T47D (cell line): ENCODE measurements around the gene UNC13B.

Experiments
- DNase-seq, 2 experiments: peaks; one replicate each; pipeline versions ENCODE4 v3.0.0 to v3.0.0-alpha.2; 2011 to 2012; ENCODE audit warnings: low read depth in 1 of 2, low spot score in 1 of 2
- JUND ChIP-seq: IDR thresholded peaks from 2 replicates; pipeline ENCODE4 v1.6.1; 2012; ENCODE audit warnings: low read depth
- in situ Hi-C: cut with HindIII; loops from 2 replicates; pipeline ENCODE4 v1.10.0; 2016; ENCODE audit warnings: low sequenced_read_pairs, low pct_unique_long_range_greater_than_20kb

The UNC13B gene

GRCh38 chr9:35161713-35162604 lies at the start of gene UNC13B:
UNC13B (plus strand) TSS chr9:35162009; CDS start chr9:35162284, 275 bp downstream.
- in situ Hi-C loops: no loop called here
- TF ChIP-seq JUND: no peak
- DNase-seq: peak; percentile 91 to 94

- in situ Hi-C loops: no loop called here
- no peak for TF ChIP-seq JUND
- DNase-seq: no peak
Measured at GRCh38 chr9:35112257-35113020, 49.4 kb upstream of the UNC13B start.

GRCh38 chr9:35114113-35114839 lies 47.5 kb upstream of the UNC13B start:
- in situ Hi-C loops: no loop called here
- TF ChIP-seq JUND: no peak
- DNase-seq: peak in 1 of 2 experiments; percentile 81

- DNase-seq: no peak
- in situ Hi-C loops: no loop called here
- no peak for TF ChIP-seq JUND
Measured at GRCh38 chr9:35114840-35115628, 46.8 kb upstream of the UNC13B start.

- in situ Hi-C loops: no loop called here
- no peak for TF ChIP-seq JUND
- peak; percentile 77 to 97 for DNase-seq
Measured at GRCh38 chr9:35115680-35116538, 45.9 kb upstream of the UNC13B start, which contains the start of gene ATOSB. ATOSB (minus strand) TSS chr9:35115862; CDS start chr9:35108274, 7,588 bp downstream.

- no peak for DNase-seq
- TF ChIP-seq JUND: no peak
- in situ Hi-C loops: no loop called here
Measured at GRCh38 chr9:35116539-35116897, 45.3 kb upstream of the UNC13B start.

GRCh38 chr9:35116898-35117551 lies 44.8 kb upstream of the UNC13B start:
- peak; percentile 52 to 93 for DNase-seq
- in situ Hi-C loops: no loop called here
- no peak for TF ChIP-seq JUND

GRCh38 chr9:35134920-35135319 lies 26.9 kb upstream of the UNC13B start:
- no peak for TF ChIP-seq JUND
- no peak for DNase-seq
- in situ Hi-C loops: no loop called here

GRCh38 chr9:35135988-35136387 lies 25.8 kb upstream of the UNC13B start:
- DNase-seq: no peak
- in situ Hi-C loops: no loop called here
- no peak for TF ChIP-seq JUND

- TF ChIP-seq JUND: no peak
- in situ Hi-C loops: no loop called here
- no peak for DNase-seq
Measured at GRCh38 chr9:35136866-35137265, 24.9 kb upstream of the UNC13B start.

- no peak for TF ChIP-seq JUND
- in situ Hi-C loops: no loop called here
Measured at GRCh38 chr9:35140093-35140492, 21.7 kb upstream of the UNC13B start.

More at GRCh38 chr9:35140093-35140492, 21.7 kb upstream of the UNC13B start:
- no peak for DNase-seq
